ENCODE measurements around the gene FAM221A. TPM values are rescaled to one million over a fixed set of nuclear protein-coding genes. Genes with fewer than 3 reads are reported as not detected.

FAM221A gene
- polyA plus RNA-seq, 1 donor from 2014 or later, result 11.3 TPM

- H3K36me3 ChIP-seq (ENCODE audit: insufficient read depth, low read length), result no peaks in the 10 kb centered on the region
- no peak overlapping the region for H2AFZ ChIP-seq (ENCODE audit: low read depth, low read length)
- no peak overlapping the region for H3K9ac ChIP-seq (ENCODE audit: low read length)
- H3K27me3 ChIP-seq (ENCODE audit: insufficient read depth, low read depth, low read length), result no peaks in the 10 kb centered on the region
- TF ChIP-seq EZH2 (IDR thresholded peaks at IDR 0.05; ENCODE audit: borderline replicate concordance, insufficient read depth, low read length, poor library complexity, severe bottlenecking), result no peak
- TF ChIP-seq MXI1 (conservative IDR thresholded peaks at IDR 0.05; ENCODE audit: poor library complexity, severe bottlenecking), result no peak
- no peak for TF ChIP-seq RAD21 (conservative IDR thresholded peaks at IDR 0.05)
- TF ChIP-seq, protein P1, sequence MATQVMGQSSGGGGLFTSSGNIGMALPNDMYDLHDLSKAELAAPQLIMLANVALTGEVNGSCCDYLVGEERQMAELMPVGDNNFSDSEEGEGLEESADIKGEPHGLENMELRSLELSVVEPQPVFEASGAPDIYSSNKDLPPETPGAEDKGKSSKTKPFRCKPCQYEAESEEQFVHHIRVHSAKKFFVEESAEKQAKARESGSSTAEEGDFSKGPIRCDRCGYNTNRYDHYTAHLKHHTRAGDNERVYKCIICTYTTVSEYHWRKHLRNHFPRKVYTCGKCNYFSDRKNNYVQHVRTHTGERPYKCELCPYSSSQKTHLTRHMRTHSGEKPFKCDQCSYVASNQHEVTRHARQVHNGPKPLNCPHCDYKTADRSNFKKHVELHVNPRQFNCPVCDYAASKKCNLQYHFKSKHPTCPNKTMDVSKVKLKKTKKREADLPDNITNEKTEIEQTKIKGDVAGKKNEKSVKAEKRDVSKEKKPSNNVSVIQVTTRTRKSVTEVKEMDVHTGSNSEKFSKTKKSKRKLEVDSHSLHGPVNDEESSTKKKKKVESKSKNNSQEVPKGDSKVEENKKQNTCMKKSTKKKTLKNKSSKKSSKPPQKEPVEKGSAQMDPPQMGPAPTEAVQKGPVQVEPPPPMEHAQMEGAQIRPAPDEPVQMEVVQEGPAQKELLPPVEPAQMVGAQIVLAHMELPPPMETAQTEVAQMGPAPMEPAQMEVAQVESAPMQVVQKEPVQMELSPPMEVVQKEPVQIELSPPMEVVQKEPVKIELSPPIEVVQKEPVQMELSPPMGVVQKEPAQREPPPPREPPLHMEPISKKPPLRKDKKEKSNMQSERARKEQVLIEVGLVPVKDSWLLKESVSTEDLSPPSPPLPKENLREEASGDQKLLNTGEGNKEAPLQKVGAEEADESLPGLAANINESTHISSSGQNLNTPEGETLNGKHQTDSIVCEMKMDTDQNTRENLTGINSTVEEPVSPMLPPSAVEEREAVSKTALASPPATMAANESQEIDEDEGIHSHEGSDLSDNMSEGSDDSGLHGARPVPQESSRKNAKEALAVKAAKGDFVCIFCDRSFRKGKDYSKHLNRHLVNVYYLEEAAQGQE (IDR thresholded peaks at IDR 0.05; ENCODE audit: borderline replicate concordance), result no peak
- TF ChIP-seq TAF1 (IDR thresholded peaks at IDR 0.05; ENCODE audit: low read depth), result no peak
- no peak for TF ChIP-seq POLR2AphosphoS5 (IDR thresholded peaks at IDR 0.05)
- no peak for TF ChIP-seq EP300 (conservative IDR thresholded peaks at IDR 0.05; ENCODE audit: poor library complexity, severe bottlenecking)
- no peak for TF ChIP-seq SMC3 (conservative IDR thresholded peaks at IDR 0.05; ENCODE audit: poor library complexity)
- TF ChIP-seq CTCF (IDR thresholded peaks at IDR 0.05; ENCODE audit: poor library complexity, severe bottlenecking), result no peak
- H4K20me1 ChIP-seq (ENCODE audit: insufficient read depth), result no peaks in the 10 kb centered on the region
- H3K4me2 ChIP-seq (ENCODE audit: low read length), result no peak overlapping the region
- no peak overlapping the region for H3K4me3 ChIP-seq (ENCODE audit: low read length)
- H3K9me3 ChIP-seq (ENCODE audit: low read length), result no peaks in the 10 kb centered on the region
- H3K79me2 ChIP-seq (replicated peaks; ENCODE audit: insufficient read depth, low read length), result no peaks in the 10 kb centered on the region
- H3F3A ChIP-seq (ENCODE audit: insufficient read depth, low read length, poor library complexity, severe bottlenecking), result no peaks in the 10 kb centered on the region
- no peak overlapping the region for H3K27ac ChIP-seq (ENCODE audit: low read length)
- no peaks in the 10 kb centered on the region for H3K9me2 ChIP-seq (ENCODE audit: insufficient read depth, low read length)
Measured at GRCh38 chr7:23714150-23714464, 34.1 kb downstream of the FAM221A start.

- Histone ChIP-seq H3F3A (ENCODE audit: insufficient read depth, low read length, poor library complexity, severe bottlenecking) (no peaks in the 10 kb centered on the region), H4K20me1 (ENCODE audit: insufficient read depth) (no peaks in the 10 kb centered on the region), H3K9ac (ENCODE audit: low read length) (no peak overlapping the region), H2AFZ (ENCODE audit: low read depth, low read length) (no peak overlapping the region), H3K9me2 (ENCODE audit: insufficient read depth, low read length) (no peaks in the 10 kb centered on the region), H3K79me2 (replicated peaks; ENCODE audit: insufficient read depth, low read length) (no peaks in the 10 kb centered on the region), H3K4me2 (ENCODE audit: low read length) (no peak overlapping the region), H3K27ac (ENCODE audit: low read length) (no peak overlapping the region), H3K36me3 (ENCODE audit: insufficient read depth, low read length) (no peaks in the 10 kb centered on the region), H3K27me3 (ENCODE audit: insufficient read depth, low read depth, low read length) (no peaks in the 10 kb centered on the region), H3K9me3 (ENCODE audit: low read length) (no peaks in the 10 kb centered on the region), H3K4me3 (ENCODE audit: low read length) (no peak overlapping the region)
- TF ChIP-seq CTCF (IDR thresholded peaks at IDR 0.05; ENCODE audit: poor library complexity, severe bottlenecking) (no peak), EP300 (conservative IDR thresholded peaks at IDR 0.05; ENCODE audit: poor library complexity, severe bottlenecking) (no peak), EZH2 (IDR thresholded peaks at IDR 0.05; ENCODE audit: borderline replicate concordance, insufficient read depth, low read length, poor library complexity, severe bottlenecking) (no peak), SMC3 (conservative IDR thresholded peaks at IDR 0.05; ENCODE audit: poor library complexity) (no peak), POLR2AphosphoS5 (IDR thresholded peaks at IDR 0.05) (no peak), MXI1 (conservative IDR thresholded peaks at IDR 0.05; ENCODE audit: poor library complexity, severe bottlenecking) (no peak), TAF1 (IDR thresholded peaks at IDR 0.05; ENCODE audit: low read depth) (no peak), RAD21 (conservative IDR thresholded peaks at IDR 0.05) (no peak)
- TF ChIP-seq, protein P1 (IDR thresholded peaks at IDR 0.05; ENCODE audit: borderline replicate concordance), result no peak
Measured at GRCh38 chr7:23714579-23714978, 34.6 kb downstream of the FAM221A start.

All from neural cell (in vitro differentiated cells).